Activated CD8-positive, alpha-beta memory T cell treated with anti-CD3 and anti-CD28 coated beads for 36 hours (primary cell): ENCODE results near the gene SRGAP3. TPM values are rescaled to one million over a fixed set of nuclear protein-coding genes. Genes with fewer than 3 reads are reported as not detected.

Experiments
- CTCF ChIA-PET: fragments of 350-600 bp; sonication (Branson Sonifier 250); formaldehyde crosslinking; loops from one replicate; lab custom pipeline; 2021; ENCODE audit warnings: antibody characterized with exemption; lab: Charles Lee
- POLR2A ChIA-PET: fragments of 350-600 bp; sonication (Branson Sonifier 250); formaldehyde crosslinking; loops from one replicate; lab custom pipeline; 2021; ENCODE audit warnings: antibody characterized with exemption; lab: Charles Lee
- total RNA-seq, 2 experiments: library from RNA; stranded (reverse); gene quantifications; one replicate each; pipeline ENCODE4 v1.2.3, GENCODE V29; 2021

The SRGAP3 gene
- total RNA-seq, 2 experiments from 2014 or later = 0.11 to 0.99 TPM

- CTCF ChIA-PET = interaction anchor here (1.0 to 2.1 kb wide), 3 partner anchors 22 to 315 kb away, joined by 3 to 8 read pairs (median 4); no protein-coding TSS in a partner anchor
Measured at GRCh38 chr3:8988791-8989558, 260.5 kb downstream of the SRGAP3 start.

DNA sequence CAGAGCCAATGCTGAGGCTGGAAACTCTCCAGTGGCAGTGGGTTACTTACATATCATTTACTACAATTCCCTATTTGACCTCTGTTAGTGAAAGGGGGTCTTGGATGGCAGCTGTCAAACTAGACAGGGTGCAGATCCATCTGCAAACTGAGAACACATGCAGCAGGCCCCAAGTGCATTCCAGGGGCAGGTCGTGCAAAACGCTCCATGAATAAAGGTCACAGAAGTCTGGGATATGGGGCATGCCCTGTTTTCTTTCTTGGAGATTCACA is 261.1 kb downstream of the SRGAP3 start:
- POLR2A ChIA-PET = no interaction called here
- CTCF ChIA-PET = interaction anchor here (0.6 to 2.1 kb wide), 9 partner anchors 16 to 381 kb away, joined by 3 to 8 read pairs (median 3); no protein-coding TSS in a partner anchor

More at GRCh38 chr3:8988791-8989558, 260.5 kb downstream of the SRGAP3 start:
- POLR2A ChIA-PET = no interaction called here

DNA sequence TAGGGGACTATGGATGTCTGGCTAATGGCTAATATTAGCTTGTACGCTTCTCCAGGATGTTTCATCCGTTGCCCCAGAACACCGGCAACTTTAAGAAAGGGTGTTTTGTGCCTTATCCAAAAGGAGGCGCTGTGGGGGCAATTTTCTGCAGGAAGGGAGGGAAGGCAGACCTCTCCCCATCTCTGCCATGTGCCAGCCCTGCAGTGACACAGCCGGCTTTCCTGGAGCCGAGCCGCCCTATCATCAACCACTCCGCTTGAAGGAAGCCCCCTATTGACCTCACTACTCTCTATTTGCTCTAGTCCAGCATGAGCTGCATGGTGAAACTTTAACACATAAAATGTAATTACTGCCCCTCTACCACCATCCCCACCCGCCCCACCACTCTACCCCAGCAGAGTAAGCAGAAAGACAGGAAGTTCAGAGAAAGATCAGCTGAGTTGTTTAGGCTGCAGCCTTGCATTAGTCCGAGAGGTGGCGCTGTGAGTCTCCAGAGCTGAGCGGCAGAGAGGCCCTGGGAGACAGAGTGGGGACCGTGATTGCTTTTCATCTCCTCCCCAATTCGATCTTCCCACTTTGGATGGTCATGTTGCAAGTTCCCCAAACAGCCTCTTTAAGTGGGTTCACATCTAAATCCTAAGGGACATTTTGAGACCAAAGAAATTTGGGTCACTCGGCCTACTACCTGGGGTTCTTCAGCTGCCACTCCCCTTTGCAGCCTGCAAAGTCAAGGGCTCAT is 261.6 kb downstream of the SRGAP3 start:
- ChIA-PET CTCF (interaction anchor here (0.6 to 2.1 kb wide), 10 partner anchors 16 to 381 kb away, joined by 3 to 8 read pairs (median 3); no protein-coding TSS in a partner anchor), POLR2A (no interaction called here)

- ChIA-PET POLR2A (no interaction called here), CTCF (interaction anchor here (0.6 to 2.1 kb wide), 7 partner anchors 15 to 316 kb away, joined by 3 to 8 read pairs (median 4); no protein-coding TSS in a partner anchor)
Measured at GRCh38 chr3:8987226-8987625, 262.2 kb downstream of the SRGAP3 start.

DNA sequence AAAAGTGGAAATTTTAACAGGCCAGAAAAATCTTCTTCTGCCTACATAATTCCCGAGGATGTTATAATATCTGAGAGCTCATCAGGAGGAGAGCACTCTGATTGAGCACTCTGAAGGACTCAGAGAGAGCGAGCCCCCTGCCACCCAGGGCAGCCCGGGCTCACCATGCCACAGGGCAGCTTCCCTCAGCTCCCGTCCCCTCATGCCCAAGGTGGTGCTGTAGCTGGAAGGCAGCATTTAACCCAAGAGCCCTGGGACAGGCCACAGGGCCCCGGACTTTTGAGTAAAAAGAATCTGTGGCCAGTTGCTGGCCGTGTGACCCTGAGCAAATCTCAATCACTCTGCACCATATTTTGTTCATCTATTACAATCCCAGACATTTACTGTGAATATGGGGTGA is 262.7 kb downstream of the SRGAP3 start:
- CTCF ChIA-PET = interaction anchor here (1.0 to 1.7 kb wide), 2 partner anchors 13 to 20 kb away, joined by 3 to 4 read pairs; no protein-coding TSS in a partner anchor
- POLR2A ChIA-PET = no interaction called here

DNA sequence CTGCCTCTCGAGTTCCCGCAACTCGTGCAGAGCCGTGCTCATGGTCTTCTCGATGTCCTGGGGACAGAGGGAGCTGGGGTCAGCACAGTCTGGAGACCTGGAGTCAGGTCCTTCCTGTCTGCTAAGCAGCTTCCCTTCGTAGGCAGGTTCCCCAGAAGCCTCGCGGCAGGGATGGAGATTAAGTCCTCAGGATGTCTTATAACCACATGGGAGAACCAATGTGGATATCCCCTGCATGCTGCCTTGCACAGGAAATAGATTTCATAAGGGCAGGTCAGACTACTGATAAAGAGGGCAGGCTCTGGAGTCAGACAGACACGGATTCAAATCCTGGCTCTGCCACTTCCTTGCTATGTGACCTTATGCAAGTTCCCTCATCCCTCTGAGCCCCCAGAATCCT is 263.6 kb downstream of the SRGAP3 start:
- POLR2A ChIA-PET = no interaction called here
- CTCF ChIA-PET = interaction anchor here (1.0 to 1.2 kb wide), 3 partner anchors 9 to 316 kb away, joined by 3 to 4 read pairs (median 3); no protein-coding TSS in a partner anchor

GRCh38 chr3:8985411-8985831 is 264.0 kb downstream of the SRGAP3 start:
- ChIA-PET CTCF (interaction anchor here (1.0 to 1.2 kb wide), 2 partner anchors 9 to 317 kb away, joined by 3 to 4 read pairs; no protein-coding TSS in a partner anchor), POLR2A (no interaction called here)

DNA sequence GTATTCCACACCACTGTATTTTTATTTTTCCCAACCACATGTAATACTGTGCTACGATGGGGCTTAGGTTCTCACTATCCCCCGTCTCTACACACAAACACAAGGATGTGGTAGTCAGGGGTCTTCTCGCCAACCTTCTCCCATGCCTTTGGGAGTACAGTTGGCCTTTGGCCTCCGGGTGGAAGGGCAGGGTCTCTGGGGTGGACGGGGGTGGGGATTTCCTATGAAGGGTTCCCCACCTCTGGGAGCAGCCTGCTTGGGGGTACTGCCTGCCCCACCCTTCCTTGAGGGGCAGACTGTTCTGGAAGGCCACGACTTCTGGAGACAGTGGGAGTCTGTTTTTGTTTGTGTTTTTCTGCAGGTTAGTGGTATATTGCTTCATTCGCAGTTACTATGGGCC is 264.9 kb downstream of the SRGAP3 start:
- ChIA-PET POLR2A (no interaction called here), CTCF (no interaction called here)

GRCh38 chr3:8984081-8984480 is 265.4 kb downstream of the SRGAP3 start:
- POLR2A ChIA-PET = no interaction called here

GRCh38 chr3:8983591-8983990 is 265.9 kb downstream of the SRGAP3 start:
- CTCF ChIA-PET = no interaction called here
- POLR2A ChIA-PET = no interaction called here

More at GRCh38 chr3:8984081-8984480, 265.4 kb downstream of the SRGAP3 start:
- CTCF ChIA-PET = no interaction called here

DNA sequence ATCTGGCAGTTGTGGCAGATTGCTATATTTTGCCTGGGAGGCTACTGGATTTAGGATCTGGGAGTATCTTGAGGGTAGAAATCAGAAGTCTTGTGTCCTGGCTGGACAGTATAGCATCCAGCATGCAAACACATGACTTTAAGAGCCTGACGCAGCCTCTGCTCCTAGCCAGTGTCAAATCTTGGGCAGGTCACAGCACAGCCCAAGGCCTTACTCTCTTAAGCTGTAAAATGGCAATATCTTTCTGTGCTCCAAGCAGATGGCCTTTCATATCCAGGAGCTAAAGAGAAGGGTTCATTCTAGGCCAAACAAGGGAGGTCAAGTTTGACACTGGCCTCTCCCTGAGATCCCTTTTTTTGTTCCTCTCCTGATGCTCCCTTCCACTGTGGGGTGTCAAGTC is 266.4 kb downstream of the SRGAP3 start:
- ChIA-PET POLR2A (no interaction called here), CTCF (no interaction called here)

GRCh38 chr3:8982509-8982908 is 266.9 kb downstream of the SRGAP3 start:
- POLR2A ChIA-PET = no interaction called here
- CTCF ChIA-PET = no interaction called here

GRCh38 chr3:8981700-8982099 is 267.7 kb downstream of the SRGAP3 start:
- CTCF ChIA-PET = interaction anchor here (1.0 kb wide), 1 partner anchor 321 kb away, joined by 4 read pairs; no protein-coding TSS in a partner anchor
- POLR2A ChIA-PET = no interaction called here

DNA sequence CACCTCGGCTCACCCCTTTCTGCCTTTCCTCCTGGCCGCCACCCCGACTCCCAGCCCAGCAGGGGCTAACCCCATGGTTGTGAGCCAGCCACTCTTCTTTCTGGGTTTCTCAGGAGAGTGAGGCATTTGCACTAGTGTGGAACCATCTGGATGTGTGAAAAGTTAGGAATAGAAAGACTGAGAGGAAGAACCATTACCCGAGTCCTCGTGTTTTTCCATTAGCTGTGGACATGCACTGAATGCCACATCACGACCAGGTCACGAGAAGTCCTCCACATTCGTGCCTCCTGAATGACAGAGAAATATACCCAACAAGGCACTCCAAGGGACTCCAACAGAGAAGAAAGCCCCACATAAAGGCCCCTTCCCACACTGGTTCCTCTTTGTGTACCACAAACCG is 268.1 kb downstream of the SRGAP3 start:
- ChIA-PET POLR2A (no interaction called here), CTCF (interaction anchor here (1.0 kb wide), 2 partner anchors 10 to 322 kb away, joined by 3 to 4 read pairs; no protein-coding TSS in a partner anchor)

- POLR2A ChIA-PET = no interaction called here
- CTCF ChIA-PET = interaction anchor here (1.0 kb wide), 2 partner anchors 9 to 322 kb away, joined by 3 to 4 read pairs; no protein-coding TSS in a partner anchor
Measured at GRCh38 chr3:8980756-8981257, 268.6 kb downstream of the SRGAP3 start.

- ChIA-PET CTCF (no interaction called here), POLR2A (no interaction called here)
Measured at GRCh38 chr3:8979262-8979661, 270.2 kb downstream of the SRGAP3 start.

- CTCF ChIA-PET = no interaction called here
Measured at GRCh38 chr3:8978551-8978950, 270.9 kb downstream of the SRGAP3 start.

GRCh38 chr3:8976540-8977182 is 272.8 kb downstream of the SRGAP3 start:
- ChIA-PET POLR2A (no interaction called here), CTCF (no interaction called here)

More at GRCh38 chr3:8978551-8978950, 270.9 kb downstream of the SRGAP3 start:
- POLR2A ChIA-PET = no interaction called here
